Endometrial microvascular endothelial cells (primary cell): ENCODE data around the gene CSF1. TPM values are rescaled to one million over a fixed set of nuclear protein-coding genes. Genes with fewer than 3 reads are reported as not detected.

Experiments
- in situ Hi-C: cut with HindIII; loops from 2 replicates; pipeline ENCODE4 v1.10.0; 2017; ENCODE audit warnings: low sequenced_read_pairs, low pct_unique_long_range_greater_than_20kb; ENCODE audit errors: inconsistent ontology term
- total RNA-seq: library from RNA; depleted of rRNA; stranded (reverse); fragments of >200 nt; gene quantifications from one replicate; pipeline ENCODE4 v1.2.3, GENCODE V29; 2015; ENCODE audit errors: inconsistent ontology term

CSF1 gene
- total RNA-seq, 1 donor from 2014 or later: 8.9 TPM

DNA sequence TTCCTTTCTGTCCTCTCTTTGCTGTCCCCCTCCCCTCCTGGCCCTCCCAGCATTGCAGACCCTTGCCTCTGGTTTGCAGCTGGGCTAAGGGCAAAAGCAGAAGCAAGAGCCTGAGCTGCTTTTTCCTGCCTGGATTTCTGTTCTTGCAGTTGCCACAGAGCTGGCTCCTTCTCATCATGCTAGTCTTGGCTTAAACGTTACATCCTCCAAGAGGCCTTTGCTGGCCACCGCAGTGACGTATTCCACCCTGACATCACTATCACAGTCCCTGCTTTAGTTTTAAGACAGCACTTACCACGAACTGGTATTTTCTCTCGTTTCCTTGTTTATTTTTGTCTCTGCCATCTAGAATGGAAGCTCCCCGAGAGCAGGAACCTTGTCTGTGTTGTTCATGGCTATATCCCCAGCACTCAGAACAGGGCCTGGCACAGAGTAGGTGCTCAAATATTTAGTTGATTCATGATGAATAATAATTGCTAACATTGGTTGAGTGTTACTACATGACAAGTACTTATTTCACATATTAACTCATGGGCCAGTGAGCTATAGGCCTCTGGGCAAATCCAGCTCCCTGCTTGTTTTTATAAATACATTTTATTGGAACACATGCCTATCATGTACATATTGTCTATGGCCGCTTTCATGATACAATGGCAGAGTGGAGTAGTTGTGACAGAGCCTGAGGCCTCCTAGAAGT is 13.2 kb upstream of the CSF1 start:
- in situ Hi-C loops: no loop called here

DNA sequence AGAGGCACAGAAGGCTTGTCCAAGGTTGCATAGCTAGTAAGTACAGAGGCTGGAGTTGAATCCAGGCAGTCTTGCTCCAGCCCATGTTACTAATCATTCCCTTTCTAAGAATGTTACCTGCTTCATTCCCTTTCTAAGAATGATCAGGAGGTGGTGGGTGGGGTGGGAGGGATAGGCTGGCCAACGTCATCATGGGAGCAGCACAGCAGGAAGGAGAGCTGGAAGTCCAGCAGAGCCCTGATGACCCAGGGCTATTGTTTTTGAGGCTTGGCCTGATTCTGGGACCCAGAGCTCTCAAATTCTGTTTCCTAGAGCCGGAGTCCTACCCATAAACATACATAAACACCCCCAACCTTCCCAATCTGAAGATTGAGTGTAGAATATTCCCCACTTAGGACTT is 11.8 kb upstream of the CSF1 start:
- in situ Hi-C loops: no loop called here

DNA sequence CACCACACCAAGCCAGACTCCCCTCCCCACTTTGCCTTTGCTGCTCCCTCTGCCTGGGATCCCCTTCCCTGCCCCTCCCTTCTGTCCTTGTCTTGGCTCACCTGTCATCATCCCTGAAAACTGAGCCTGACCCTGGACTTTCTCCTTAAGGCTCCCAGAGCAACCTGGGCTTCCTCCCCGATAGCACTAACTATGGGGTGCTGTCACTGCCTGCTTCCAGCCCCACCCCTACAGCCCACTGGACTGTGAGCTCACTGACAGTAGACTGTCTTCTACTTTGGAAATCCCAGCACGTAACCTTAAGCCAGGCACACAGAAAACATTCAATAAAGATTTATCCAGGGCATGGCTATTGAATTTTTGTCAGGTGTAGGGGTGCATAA is 9.5 kb upstream of the CSF1 start:
- in situ Hi-C loops: loop anchor here (25.0 kb wide), 1 partner anchor 114 kb away; no protein-coding TSS in a partner anchor

DNA sequence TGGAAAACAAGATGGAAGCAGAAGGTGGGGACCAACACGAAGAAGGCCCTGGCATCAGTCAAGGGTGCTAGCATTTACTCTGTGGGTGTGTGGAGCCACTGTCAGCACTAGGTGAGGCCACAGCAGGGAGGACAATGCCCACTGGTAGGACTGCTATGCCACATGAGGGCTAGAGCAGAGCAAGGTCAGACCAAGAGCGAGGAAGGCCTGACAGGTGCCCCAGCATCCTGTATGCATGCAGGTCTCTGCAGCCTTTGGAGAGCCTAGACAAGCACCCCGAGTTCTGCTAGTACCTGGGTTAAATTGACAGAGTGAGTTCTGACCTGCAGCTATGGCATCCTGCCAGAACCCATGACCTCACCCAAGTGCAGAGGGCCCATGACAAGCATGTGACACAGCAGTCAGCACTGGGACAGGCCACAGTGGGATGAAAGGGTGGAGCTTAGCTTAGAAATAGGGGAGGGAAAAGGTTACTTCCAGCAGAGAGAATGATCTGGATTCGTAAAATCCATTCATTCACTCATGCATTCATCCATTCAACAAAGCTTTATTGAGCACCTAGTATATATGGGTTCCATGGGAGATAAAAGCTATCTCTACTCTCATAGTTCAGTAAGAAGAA is 9.0 kb upstream of the CSF1 start:
- in situ Hi-C loops: loop anchor here (25.0 kb wide), 1 partner anchor 114 kb away; no protein-coding TSS in a partner anchor

DNA sequence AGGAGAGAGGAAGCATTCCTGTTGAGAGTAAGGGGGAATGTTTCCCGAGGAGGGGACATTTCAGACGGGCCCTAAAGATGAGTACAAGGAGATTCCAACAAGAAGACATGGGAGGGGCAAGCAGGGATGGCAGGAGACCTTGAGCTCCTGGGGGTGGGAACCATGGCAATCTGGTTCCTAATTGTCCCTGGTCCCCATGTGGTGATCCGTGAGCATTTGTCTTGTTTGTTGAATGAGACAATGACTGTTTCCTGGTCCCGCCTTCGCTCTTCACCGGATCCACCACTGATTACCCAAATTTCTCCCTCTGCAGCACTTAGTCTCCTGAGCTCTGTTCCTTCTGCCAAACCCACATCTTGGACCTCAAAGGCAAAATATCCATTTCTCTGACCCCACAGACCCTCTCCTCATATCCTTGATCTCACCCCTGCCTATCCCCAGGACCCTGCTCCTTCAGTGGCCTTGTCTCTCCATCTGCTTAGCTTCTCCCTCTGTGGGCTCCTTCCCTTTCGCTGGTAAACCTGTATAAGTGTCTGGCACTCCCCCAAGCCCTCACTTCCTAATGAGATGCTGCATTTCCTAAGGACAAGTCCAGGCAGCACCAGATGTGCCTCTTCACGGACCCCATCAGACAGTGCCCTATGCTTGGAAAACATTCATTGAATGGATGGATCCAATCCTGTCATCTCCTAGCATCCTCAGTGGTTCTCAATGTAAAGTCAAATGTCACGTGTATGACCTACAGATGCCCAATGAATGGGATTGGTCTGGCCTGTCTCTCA is 8.3 kb upstream of the CSF1 start:
- in situ Hi-C loops: loop anchor here (25.0 kb wide), 1 partner anchor 115 kb away; no protein-coding TSS in a partner anchor

DNA sequence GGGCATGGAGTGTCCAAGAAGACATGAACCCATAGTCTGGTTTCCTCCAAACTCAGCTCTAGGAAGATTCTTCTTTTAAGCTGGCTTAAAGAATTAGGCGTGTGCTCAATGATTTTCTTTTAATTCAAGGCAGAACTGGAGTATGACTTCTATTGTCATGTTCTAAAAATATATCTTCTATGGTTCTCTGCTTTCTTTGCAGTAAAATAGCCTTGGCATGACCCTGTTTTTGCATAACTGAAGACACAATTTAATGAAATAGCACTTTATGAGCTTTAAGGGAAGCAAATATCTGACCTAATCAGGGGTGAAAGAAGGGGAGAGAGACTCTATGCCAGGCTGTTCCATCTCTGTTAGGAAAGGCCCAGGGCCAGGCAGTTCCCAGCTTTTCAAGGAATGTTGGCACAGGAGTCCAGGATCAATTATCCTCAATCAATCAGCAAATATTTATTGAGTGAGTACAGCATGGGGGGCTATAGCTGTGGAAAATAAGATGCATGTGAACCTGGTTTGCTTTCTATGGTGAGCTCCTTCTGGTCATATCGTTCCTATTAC is 7.2 kb upstream of the CSF1 start:
- in situ Hi-C loops: loop anchor here (25.0 kb wide), 1 partner anchor 116 kb away; no protein-coding TSS in a partner anchor

DNA sequence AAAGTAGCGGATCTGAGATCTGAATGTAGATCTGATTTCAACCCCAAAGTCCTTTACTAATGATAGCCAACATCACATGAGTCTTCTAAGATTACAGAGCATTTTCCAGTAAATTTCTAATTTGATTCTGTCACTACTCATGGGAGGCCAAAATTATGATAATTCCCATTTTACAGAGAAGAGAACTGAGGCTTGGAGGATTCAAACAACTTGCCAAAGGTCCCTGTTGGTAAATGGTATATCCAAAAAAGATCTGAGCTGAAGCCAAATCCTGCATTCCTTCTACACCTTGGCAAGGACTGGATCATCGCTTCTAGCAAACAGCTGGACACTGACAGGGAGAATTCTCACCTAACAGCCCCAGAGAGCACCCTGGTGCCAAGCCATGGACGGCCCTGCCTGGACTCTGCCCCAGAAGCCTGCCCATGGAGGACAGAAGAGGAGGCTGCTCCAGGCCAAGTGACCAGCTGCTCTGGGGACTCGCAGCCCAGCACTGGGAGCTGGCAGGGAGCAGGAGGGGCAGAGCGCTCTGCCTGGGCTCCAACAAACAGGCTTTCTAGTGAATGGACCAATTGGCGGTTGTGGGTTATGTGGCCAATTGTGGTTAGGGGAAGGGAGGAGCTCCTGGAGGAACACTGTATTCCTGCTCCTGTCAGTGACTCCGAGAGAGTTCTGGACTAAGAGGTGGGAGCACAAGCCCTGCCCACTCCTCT is 6.4 kb upstream of the CSF1 start:
- in situ Hi-C loops: loop anchor here (25.0 kb wide), 1 partner anchor 117 kb away; no protein-coding TSS in a partner anchor

DNA sequence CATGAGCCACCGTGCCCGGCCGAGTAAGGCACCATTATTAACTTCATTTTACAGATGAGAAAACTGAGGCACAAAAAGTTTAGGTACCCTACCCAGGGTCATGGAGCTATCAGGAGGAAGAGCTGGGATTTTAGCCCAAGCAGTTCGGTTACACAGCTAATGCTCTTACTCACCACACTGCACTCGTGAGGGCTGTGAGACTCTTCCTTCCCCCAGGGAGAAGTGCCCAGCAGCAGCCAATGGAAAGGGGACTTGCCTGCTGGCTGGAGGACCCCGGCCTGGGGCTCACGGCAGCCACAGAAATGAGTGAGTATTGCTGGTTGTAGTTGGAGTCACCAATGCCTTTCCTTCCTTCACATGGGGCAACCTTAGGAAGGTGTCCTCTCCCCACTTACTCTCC is 5.2 kb upstream of the CSF1 start:
- in situ Hi-C loops: loop anchor here (25.0 kb wide), 1 partner anchor 118 kb away; no protein-coding TSS in a partner anchor

DNA sequence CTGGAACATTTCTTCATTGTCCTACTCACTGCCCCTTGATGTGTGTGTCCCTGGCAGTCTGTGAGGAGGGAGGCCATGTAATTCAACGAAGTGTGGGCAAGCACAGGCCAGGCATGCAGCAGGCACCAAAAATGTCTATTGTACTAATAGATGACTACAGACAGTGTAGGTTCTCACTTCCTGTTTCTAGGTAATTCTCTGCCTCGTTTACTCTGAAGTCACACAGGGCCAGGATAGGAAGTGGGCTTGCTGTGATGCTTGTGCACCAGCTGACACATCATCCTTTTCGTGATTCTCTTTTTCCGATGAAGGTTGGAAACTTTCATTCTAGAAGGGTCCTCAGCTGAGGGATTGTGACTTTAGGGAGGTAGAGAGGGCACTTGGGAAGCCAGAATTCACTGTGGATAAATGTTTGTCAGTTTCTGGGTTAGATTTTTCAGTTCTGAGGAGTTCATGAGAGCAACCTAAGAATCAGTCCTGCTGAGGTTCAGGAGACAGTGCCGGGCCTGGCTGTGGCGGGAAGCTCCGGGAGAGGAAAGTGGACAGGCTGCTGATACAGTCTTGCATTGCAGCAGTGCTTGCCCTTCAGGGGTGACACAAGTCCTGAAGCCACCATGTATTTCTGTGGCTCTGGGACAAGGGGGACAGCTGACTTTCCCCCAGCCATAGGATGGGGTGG is 4.3 kb upstream of the CSF1 start:
- in situ Hi-C loops: loop anchor here (25.0 kb wide), 1 partner anchor 119 kb away; no protein-coding TSS in a partner anchor

DNA sequence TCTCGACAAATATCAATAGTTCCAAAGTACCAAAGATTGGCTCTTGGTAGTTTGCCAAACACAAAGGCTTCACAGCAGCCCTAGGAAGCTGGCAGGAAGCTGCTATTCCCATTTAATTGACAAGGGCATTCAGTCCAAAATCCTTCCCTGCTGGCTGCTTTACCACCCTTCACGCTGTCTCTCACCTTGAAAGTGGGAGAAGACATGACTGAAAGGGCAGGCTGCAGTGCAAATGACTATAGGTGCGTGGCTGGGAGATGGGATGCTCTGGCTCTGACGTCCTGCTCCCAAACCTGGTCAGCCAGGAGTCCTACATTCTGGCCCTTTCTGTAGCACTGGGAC is 3.8 kb upstream of the CSF1 start:
- in situ Hi-C loops: loop anchor here (25.0 kb wide), 1 partner anchor 120 kb away; no protein-coding TSS in a partner anchor

DNA sequence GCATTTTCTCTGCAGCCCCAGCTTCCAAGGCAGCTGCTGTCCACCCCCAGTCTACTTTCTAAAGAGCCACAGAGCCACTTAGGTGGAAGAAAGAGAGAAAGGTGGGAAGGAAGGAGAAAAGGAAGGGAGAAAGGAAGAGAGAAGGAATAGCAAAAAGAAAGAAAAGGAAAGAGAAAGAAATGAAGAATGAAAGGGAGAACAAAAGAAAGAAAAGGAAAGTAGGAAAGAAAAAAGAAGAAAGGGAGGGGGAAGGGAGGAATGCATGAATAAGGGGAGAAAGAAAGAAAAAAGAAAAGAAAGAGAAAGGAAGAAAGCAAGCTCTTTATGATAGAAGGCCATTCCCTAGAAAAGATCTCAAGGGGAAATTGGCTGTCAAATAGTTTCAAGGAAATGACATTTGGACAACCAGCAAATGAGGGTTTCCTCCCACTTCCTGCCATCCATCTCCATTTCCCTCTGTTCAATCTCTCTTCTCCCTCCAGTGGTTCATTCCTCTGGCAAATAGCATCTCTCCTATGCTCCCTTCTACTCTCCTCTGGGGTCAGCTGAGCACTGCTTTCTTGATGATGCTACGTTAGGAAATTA is 3.4 kb upstream of the CSF1 start:
- in situ Hi-C loops: loop anchor here (25.0 kb wide), 1 partner anchor 120 kb away; no protein-coding TSS in a partner anchor

DNA sequence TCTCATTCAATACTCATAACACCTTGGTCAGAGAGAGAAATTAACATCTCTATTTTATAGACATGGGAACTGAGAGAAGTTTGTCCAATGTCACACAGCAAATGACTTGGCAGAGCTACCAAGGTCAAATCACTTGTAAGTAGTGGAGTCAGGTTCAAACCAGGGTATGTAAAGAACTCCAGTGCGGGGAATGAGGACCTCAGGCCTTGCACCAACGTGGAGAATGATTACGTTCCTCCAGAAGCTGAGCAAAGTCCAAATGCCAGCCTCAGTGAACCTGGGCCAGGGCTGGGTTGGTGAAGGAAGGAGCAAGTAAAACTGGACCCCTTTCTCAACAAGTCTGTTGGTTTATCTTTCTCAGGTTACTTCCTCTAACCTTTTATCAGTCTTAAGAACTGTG is 1.8 kb upstream of the CSF1 start:
- in situ Hi-C loops: loop anchor here (25.0 kb wide), 1 partner anchor 122 kb away; no protein-coding TSS in a partner anchor

DNA sequence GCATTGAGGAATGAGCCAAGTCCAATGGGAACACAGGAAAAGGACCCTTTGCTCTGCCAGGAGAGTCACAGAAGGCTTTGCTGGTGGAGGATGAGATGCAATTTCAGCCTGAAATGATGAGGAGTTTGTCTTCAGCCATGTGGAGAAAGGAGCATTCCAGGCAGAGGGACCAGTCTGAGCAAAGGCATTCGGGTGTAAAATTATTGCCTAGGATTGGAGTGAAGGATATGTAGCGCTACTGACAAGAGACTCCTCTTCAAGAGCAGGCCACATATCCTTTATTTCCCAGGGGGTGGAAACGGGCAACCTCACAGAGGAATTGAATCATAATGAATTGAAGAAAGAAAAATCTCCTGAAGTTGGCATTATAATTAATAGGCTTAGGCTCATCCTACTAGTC is 1.1 kb upstream of the CSF1 start:
- in situ Hi-C loops: loop anchor here (25.0 kb wide), 1 partner anchor 122 kb away; no protein-coding TSS in a partner anchor

DNA sequence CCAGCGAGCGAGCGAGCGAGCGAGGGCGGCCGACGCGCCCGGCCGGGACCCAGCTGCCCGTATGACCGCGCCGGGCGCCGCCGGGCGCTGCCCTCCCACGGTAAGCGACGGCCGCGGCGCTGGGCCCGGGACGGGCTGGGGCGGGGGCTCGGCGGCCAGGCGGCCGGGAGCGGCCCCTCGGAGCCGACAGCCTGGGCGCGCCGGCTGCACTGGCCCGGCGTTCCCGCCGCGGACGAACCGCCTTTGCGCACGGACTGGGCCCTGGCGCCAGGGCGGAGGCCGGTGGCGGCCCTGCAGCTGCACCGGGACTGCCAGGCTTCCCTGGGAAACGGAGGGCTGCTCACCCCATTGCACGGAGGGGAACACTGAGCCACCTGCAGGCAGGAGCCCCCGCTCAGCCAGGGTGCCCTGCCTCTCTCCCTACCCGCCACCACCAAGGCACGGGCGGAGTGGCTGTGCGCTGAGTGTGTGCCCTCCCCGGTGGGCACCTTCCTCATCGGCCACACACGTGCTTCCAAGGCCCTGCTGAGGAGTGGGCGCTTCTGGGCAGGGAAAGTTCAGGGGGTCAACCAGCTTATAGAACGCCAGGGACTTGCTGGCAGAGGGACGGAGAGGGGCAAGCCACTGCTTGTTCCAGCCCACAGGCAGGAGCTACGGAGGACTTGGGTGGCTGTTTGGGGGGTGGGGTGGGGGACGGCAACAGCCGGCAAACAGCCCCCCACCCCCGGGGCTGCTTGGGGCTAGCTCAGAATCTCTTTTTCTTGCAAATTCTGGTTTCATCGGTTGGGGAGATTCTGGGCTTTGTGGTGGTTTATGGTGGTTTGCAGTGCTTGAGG is 532 bp downstream of the CSF1 start:
- in situ Hi-C loops: loop anchor here (25.0 kb wide), 1 partner anchor 124 kb away; no protein-coding TSS in a partner anchor

DNA sequence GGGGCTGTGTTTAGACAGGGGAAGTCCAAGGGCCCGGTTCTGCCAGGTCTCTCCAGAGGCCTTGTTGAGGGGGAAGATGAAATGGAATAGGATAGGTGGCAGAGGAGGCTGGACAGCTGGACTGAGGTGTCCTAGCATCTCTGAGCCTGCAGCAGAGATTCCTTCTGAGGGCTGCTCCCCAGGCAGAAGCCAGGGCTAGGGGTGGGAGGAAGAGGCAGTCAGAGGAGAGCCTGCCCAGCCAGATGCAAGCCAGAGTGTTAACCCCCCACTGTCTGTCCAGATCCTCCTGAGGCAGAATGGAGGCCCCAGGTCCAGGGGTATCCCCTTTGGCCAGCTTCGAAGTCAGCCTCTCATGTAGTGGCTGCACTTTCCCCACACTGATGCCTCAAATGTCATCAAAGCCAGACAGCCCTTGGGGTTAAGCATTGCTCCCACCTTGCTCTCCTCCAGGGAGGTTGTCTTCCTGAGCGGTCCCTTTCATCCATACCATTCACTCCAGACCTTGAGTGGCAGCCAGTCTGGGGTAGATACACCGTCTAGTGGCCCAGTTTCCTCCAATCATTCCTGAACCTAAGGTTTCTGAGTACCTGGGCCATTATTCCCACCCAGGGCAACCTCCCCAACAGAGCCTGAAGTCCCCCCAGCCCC is 1.7 kb downstream of the CSF1 start:
- in situ Hi-C loops: loop anchor here (25.0 kb wide), 1 partner anchor 125 kb away; no protein-coding TSS in a partner anchor

DNA sequence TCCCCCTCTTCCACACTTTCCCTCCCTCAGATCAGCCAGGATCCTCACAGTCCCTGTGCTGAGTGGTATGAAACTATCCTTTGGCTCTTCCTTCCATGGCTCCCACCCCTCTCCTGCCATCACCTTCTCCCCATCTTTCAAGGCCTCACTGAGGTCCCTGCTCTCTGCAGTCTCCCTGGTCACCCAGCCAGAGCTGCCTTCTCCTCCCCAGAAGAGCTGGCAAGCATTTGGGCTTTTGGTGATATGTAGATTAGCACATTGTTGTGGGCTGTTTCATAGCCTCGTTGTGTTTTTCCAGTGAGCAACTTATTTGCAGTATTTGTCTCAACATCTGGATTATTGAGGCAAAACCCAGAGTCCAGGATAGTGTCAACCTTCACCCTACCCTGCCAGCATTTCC is 2.2 kb downstream of the CSF1 start:
- in situ Hi-C loops: loop anchor here (25.0 kb wide), 1 partner anchor 126 kb away; no protein-coding TSS in a partner anchor
